NCI-H226 (cell line): Measurements from ENCODE around the gene CACNA1D.

Experiments
- DNase-seq: peaks from one replicate; pipeline ENCODE4 v3.0.0-alpha.2; 2015

Gene CACNA1D

DNA sequence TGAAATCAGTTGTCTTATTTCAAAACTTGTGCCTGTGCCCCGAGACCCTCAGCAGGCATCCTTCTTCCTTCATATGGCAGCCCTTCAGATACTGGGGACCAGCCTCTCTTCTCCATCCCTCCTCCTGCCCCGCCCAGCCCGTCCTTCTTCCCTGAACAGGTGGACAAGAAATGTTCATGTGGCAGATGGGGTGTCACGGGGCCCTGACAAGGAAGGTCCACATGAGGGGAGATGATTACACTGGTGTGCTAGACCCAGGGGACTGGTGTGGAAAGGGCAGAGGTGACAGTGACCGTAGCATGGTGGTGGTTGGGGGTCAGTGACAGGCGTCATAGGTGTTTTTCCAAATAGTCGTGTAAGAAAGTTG lies 200.9 kb downstream of the CACNA1D start:
- no peak for DNase-seq

GRCh38 chr3:53696401-53697172 lies 202.2 kb downstream of the CACNA1D start:
- no peak for DNase-seq

- no peak for DNase-seq
Measured at GRCh38 chr3:53700441-53700840, 206.0 kb downstream of the CACNA1D start.

- DNase-seq = no peak
Measured at GRCh38 chr3:53702776-53703530, 208.5 kb downstream of the CACNA1D start.

DNA sequence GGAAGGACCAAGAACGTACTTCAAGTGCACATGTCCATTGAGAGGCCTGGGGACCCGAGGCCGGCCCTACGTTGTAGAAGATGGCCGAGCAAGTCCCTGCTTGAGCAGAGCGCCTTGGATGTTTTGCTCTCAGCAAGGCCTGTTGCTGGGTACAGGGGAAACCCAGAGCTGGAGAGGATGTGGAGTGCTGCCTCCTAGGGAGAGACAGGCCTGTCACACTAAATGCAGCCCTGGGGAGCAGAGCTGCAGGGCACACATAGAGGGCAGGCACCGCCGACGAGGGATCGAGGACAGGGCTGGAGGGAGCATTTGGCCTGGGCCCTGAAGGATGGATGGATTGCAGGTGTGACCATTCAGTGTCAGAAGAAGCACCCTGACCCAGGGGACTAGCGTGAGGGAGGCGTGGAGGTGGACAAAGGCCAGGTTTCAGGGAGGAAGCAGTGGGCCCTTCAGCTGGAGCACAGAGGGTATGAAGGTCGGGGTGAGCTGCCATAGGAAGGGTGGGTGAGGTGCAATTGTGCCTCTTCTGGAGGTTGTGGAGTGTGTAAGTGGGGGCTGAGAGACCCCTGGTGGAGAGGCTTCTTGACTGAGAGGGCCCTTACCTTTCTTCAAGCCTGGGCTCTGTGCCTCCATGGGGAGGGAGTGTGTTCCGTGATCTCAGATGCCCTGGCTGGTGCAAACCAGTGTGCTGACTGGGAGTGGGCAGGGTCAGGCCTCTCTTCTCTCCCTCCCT lies 209.4 kb downstream of the CACNA1D start:
- DNase-seq = no peak

DNA sequence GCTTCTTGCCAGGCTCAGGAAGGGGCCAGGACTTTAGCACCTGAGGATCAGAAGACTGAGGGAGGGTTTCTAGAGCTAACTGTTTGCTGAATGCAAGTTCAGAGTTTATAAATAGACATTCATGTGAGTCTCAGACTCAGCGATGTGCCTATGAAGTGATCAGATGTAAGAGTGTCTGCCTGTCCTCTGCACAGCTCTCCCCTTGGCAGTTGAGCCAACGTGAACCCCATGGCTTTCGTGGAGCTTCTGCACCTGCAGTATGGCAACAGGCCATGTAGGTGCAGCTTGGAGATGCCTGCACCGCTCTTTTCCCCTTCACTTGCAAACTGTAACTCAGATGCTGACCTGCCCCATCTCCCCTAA lies 209.9 kb downstream of the CACNA1D start:
- no peak for DNase-seq

DNA sequence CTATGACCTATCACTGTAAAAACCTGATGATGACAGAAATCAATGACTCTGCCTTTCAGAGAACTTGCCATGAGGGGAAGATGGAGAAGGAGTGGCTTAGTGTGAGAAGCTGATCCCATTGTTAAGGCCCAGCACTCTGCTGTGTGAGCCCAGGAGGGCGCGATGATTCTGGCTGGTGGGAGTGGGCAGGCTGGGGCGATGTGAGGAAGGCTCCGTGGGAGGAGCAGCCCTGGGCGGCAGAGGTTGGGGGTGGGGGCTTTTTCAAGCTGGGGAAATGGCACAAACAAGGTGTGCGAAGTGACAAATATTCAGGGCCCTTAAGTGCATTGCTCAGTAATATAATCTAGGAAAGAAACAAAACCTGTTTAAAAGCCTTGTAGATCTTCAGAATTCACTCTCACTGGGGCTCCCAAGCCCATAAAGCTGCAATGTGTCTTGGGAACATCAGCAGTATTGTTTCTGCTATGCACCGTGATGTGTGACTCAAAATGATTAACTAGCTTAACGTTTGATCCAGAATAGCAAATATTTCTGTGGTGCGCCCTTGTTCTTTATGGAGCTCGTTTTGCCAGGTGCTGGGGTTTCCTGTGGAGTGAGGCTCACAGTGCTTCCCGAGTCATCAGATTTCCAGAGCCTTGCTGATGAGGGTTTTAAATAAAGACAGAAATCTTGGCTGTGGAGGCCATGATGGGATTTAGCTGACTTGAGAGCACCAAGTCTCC lies 210.8 kb downstream of the CACNA1D start:
- DNase-seq = no peak

- no peak for DNase-seq
Measured at GRCh38 chr3:53705774-53706173, 211.4 kb downstream of the CACNA1D start.

DNA sequence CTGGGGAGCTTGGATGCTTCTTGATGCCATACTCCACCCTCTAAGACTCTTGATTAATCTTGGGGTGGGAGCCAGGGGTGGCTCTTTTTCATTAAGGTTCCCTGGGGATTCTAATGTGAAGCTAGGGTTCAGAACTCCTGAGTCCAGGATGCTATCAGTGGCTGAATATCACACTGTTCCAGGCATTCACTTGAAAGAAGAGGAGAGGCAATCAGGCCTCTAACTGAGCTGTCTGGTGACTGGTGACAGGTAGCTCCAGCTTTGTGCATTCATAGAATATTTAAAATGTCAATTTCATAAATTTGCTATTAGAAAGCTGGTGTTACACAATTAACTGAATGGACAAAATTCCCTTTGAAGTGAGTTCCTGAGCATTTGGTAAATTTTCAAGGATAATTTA lies 212.8 kb downstream of the CACNA1D start:
- no peak for DNase-seq

DNA sequence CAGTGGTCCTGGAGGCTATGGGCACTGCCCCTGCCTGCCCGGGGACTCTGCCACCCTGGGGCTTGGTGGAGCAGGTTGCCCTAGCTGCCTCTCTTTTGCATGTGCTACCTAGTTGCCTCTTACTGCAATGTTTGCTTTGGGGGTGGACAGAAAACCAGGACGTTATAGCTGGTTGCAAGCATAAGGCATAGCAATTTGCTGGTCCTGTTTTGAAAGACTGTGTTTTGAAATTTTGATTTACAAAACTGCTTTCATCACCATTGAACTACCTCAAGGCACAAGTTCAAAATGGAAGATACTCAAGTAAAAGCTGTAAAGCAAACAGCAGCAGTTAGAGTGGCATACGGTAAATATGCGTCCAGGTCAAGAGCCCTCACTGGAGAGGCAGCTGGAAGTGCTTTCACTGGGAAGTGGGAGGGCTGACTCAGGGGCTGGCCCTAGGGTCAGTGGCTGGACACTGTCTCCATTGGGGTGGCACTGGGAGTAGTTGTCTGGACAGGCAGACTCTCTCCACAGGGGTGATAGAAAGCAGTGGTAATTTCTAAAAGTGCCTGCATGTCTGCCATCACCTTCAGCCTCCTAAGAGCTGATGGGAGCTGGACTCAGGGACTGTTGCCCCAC lies 213.7 kb downstream of the CACNA1D start:
- DNase-seq = no peak

- DNase-seq = no peak
Measured at GRCh38 chr3:53709256-53709655, 214.8 kb downstream of the CACNA1D start.

GRCh38 chr3:53709860-53710674 lies 215.7 kb downstream of the CACNA1D start:
- peak; percentile 14 for DNase-seq

DNA sequence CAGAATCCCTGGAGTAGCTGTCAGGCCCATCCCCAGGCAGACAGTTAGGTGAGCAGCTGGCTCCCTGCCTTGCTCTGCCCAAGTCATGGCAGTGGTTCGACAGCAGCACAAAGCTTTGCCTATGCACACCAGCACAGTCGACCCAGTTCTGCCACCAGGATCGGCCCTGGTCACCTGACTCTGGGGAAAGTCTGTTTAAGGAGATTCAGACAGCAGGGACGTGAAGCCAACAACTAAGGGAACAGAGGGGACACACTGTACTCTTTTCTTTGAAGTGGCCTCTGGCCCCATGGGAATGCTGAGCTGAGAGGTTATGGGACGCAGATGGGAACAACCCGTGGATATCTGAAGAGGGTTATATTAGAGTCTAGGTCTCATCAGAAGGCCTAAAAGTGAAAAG lies 217.0 kb downstream of the CACNA1D start:
- DNase-seq = no peak

DNA sequence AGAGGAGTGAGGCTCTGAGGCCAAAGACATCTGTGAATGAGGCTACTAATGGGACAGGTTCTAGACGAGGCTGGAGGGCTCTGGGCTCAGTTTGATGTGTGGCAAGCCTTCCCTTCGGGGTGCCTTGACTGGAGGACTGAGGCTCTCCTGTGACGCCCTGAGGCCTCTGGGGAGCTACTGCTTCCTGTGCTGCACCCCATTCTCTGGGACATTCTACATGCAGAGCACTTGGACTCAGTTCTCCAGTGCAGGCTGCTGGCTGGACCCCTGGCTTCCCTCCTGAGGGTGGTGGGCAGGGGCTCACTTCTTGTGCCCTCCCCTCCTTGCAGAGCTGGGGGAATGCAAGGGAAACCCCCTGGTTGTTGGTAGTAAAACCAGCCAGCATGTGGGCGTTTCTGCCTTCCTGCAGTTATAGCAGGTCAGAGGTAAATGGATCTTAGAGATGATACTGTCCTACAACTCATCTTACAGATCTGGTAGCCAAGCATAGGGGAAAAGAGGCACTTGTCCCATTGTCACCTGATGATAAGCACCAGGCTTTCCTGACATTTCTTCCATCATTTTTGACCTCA lies 218.5 kb downstream of the CACNA1D start:
- no peak for DNase-seq

DNA sequence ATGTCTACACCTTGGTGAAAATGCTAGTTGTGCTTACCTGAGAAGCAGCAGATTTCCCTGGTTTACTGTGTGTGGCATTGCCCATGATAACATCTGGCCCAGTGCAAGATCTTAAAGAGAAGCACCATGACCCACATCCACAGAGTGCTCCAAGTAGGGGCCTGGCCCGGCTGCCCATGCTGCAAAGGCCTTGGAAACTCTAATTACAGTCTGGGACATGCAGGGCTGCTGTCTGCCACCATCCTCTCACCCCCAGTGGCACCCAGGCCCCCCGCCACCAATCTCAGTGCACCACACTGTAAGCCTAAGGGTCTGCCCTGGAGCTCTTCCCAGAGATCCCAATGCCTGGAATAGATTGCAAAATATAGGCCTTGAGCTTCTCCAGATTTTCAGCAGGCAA lies 219.2 kb downstream of the CACNA1D start:
- no peak for DNase-seq

GRCh38 chr3:53715815-53716483 lies 221.5 kb downstream of the CACNA1D start:
- peak; percentile 62 for DNase-seq

- DNase-seq = no peak
Measured at GRCh38 chr3:53716998-53717397, 222.6 kb downstream of the CACNA1D start.

DNA sequence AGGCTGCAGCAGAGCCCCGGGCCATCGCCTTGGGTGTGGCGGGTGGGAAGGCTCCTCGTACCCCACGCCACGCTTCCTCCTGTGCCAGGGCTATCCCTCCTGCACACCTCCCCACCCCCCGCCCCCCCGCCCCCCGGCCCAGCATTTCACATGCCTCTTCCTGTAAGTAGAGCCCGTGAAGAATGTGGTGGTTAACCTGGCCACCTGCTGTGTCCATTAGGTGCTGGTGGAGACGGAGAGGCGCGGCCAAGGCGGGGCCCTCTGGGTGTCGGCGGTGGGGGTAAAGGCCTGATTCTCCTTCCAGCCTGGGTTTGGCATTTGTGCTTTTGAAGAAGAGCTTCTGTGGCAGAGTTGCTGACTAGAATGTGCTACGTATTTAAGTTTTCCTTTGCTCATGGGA lies 224.1 kb downstream of the CACNA1D start:
- no peak for DNase-seq

DNA sequence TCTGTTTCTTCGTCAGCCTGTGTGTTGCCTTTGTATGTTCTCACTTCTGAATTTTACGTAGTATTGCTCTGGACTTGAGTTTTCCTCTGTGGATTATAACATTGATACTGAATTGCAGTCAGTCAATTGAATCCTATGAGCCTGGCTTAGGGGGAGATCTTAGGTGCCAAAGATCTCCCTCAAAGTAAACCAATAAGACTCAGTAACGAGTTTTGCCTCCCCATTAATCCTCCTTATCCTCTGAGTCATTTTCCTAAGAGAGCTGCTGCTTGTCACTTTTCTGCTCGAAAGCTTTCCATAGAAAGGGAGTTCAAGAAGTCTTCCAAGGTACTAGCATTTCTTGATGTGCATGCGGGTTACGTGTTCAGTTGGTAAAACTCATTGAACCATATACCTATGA lies 225.4 kb downstream of the CACNA1D start:
- DNase-seq = no peak

DNA sequence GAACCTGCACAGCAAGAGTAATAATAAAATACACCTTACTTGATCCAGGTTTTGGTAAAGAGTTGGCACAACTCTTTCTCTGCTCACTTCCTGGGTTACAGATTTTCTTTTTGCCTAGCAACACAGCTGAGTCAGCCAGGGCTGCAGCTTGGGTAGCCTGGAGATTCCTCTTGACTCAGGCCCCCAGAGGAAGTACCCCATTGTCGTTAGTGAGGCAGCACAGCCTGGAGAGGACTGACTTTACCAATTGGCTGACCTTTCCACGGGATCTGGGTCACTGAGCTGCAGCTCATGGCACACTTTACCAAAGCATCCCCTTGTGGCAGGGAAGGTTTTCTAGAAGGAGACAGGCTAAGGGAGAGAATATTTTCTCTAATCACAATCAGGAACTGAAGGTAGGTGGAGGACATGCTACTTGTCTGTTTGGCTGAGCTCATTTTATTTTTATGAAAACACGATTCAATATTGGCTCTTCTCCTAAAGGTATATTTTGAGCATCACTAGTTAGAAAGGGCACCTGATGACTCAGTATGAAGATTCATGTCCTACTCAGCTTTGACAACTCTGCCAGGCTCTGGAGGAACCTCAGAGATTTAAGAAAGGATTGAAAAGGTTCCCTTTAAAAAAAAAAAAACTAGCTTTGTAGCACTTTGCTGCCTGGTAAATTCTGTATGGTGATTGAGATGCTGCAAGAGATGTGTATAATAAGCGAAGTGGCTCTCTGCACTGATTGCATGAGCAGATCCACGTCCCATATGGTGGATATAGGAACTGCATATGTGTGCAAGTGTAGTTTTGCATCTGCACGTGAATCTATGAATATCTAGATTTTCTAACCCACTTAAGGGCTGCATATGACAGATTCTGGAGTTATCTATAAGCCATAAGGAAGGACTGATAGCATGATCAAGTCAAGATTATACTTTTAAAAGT lies 227.0 kb downstream of the CACNA1D start:
- peak; percentile 48 for DNase-seq
